HEK293T (cell line): ENCODE measurements around the gene CCM2.

Source experiments
- CTCF ChIA-PET: fragments of 350-600 bp; formaldehyde crosslinking; extraction: SDS; loops from one replicate; lab custom pipeline; 2021; ENCODE audit warnings: antibody characterized with exemption, inconsistent platforms; lab: Yijun Ruan, JAX
- POLR2A ChIA-PET: fragments of 350-600 bp; formaldehyde crosslinking; extraction: SDS; loops from one replicate; lab custom pipeline; 2020; ENCODE audit warnings: antibody characterized with exemption, inconsistent platforms; lab: Yijun Ruan, JAX
- DNase-seq: peaks from one replicate; pipeline ENCODE4 v3.0.0; 2012; ENCODE audit warnings: mixed read lengths; ENCODE audit errors: extremely low spot score
- ARNT ChIP-seq: fragments of 450-650 bp; IDR thresholded peaks from 2 replicates; pipeline ENCODE4 v1.6.1; 2017; ENCODE audit warnings: mild to moderate bottlenecking
- BHLHE40 ChIP-seq: fragments of 450-650 bp; IDR thresholded peaks from 2 replicates; pipeline ENCODE4 v1.6.1; 2016; ENCODE audit warnings: mild to moderate bottlenecking, moderate library complexity, borderline replicate concordance
- CTBP1 ChIP-seq: fragments of 450-650 bp; IDR thresholded peaks from 2 replicates; pipeline ENCODE4 v1.6.1; 2016; ENCODE audit warnings: borderline replicate concordance
- ELF4 ChIP-seq: fragments of 450-650 bp; IDR thresholded peaks from 2 replicates; pipeline ENCODE4 v1.6.1; 2017; ENCODE audit warnings: antibody characterized with exemption
- FOXA1 ChIP-seq: fragments of 450-650 bp; IDR thresholded peaks from 2 replicates; pipeline ENCODE4 v1.6.1; 2016; ENCODE audit warnings: mild to moderate bottlenecking
- FOXK2 ChIP-seq: fragments of 450-650 bp; IDR thresholded peaks from 2 replicates; pipeline ENCODE4 v1.6.1; 2016; ENCODE audit warnings: mild to moderate bottlenecking
- FOXM1 ChIP-seq: fragments of 450-650 bp; IDR thresholded peaks from 2 replicates; pipeline ENCODE4 v1.6.1; 2017; ENCODE audit warnings: mild to moderate bottlenecking, borderline replicate concordance
- HDGF ChIP-seq: fragments of 450-650 bp; IDR thresholded peaks from 2 replicates; pipeline ENCODE4 v1.6.1; 2017; ENCODE audit warnings: antibody characterized with exemption, borderline replicate concordance
- L3MBTL2 ChIP-seq: fragments of 450-650 bp; conservative IDR thresholded peaks from 2 replicates; pipeline ENCODE4 v1.6.1; 2016; ENCODE audit warnings: mild to moderate bottlenecking
- LEF1 ChIP-seq: fragments of 450-650 bp; IDR thresholded peaks from 2 replicates; pipeline ENCODE4 v1.6.1; 2017; ENCODE audit warnings: mild to moderate bottlenecking, borderline replicate concordance
- NFRKB ChIP-seq: fragments of 450-650 bp; IDR thresholded peaks from 2 replicates; pipeline ENCODE4 v1.6.1; 2016; ENCODE audit warnings: mild to moderate bottlenecking, moderate library complexity
- PKNOX1 ChIP-seq: fragments of 450-650 bp; IDR thresholded peaks from 2 replicates; pipeline ENCODE4 v1.6.1; 2016
- SP1 ChIP-seq: fragments of 450-650 bp; IDR thresholded peaks from 2 replicates; pipeline ENCODE4 v1.6.1; 2017
- SUZ12 ChIP-seq: fragments of 450-650 bp; IDR thresholded peaks from 2 replicates; pipeline ENCODE4 v1.6.1; 2016; ENCODE audit warnings: mild to moderate bottlenecking
- TARDBP ChIP-seq: fragments of 450-650 bp; IDR thresholded peaks from 2 replicates; pipeline ENCODE4 v1.6.1; 2016
- ZNF384 ChIP-seq: fragments of 450-650 bp; IDR thresholded peaks from 2 replicates; pipeline ENCODE4 v1.6.1; 2016

The CCM2 gene

GRCh38 chr7:45075871-45076796, 76.1 kb downstream of the CCM2 start:
- ChIA-PET POLR2A (interaction anchor here (1.0 to 1.6 kb wide), 2 partner anchors 11 to 36 kb away, joined by 3 to 4 read pairs; partner anchors contain the start of gene TBRG4), CTCF (no interaction called here)
- DNase-seq: no peak
- no peak for TF ChIP-seq FOXA1
- TF ChIP-seq NFRKB: no peak
- TF ChIP-seq L3MBTL2: no peak
- no peak for TF ChIP-seq SUZ12
- TF ChIP-seq TARDBP: no peak
- no peak for TF ChIP-seq ZNF384
- TF ChIP-seq FOXK2: no peak
- TF ChIP-seq BHLHE40: no peak
- no peak for TF ChIP-seq HDGF
- TF ChIP-seq ARNT: no peak
- TF ChIP-seq PKNOX1: no peak
- no peak for TF ChIP-seq FOXM1
- no peak for TF ChIP-seq CTBP1

GRCh38 chr7:45076946-45077345, 76.9 kb downstream of the CCM2 start:
- ChIA-PET CTCF (no interaction called here), POLR2A (interaction anchor here (1.0 to 1.6 kb wide), 2 partner anchors 10 to 35 kb away, joined by 3 to 4 read pairs; partner anchors contain the start of gene TBRG4)
- TF ChIP-seq BHLHE40 (no peak), FOXA1 (no peak), ZNF384 (no peak), TARDBP (no peak), ARNT (no peak), HDGF (no peak), NFRKB (no peak), ELF4 (no peak), CTBP1 (no peak), L3MBTL2 (no peak), FOXM1 (no peak), PKNOX1 (no peak), SUZ12 (no peak), SP1 (no peak)
- no peak for DNase-seq

- ChIA-PET POLR2A (interaction anchor here (1.6 kb wide), 1 partner anchor 34 kb away, joined by 4 read pairs; the partner anchor contains the start of gene TBRG4), CTCF (no interaction called here)
These were observed 77.6 kb downstream of the CCM2 start for GRCh38 chr7:45077579-45077978.

GRCh38 chr7:45078125-45078681, 78.2 kb downstream of the CCM2 start:
- no peak for TF ChIP-seq ARNT
- TF ChIP-seq SP1: no peak
- TF ChIP-seq HDGF: no peak
- no peak for TF ChIP-seq FOXM1
- no peak for TF ChIP-seq PKNOX1
- TF ChIP-seq FOXA1: no peak
- no peak for TF ChIP-seq FOXK2
- TF ChIP-seq CTBP1: no peak
- TF ChIP-seq BHLHE40: no peak
- no peak for TF ChIP-seq NFRKB
- ChIA-PET POLR2A (no interaction called here), CTCF (no interaction called here)
- no peak for DNase-seq

More at GRCh38 chr7:45077579-45077978, 77.6 kb downstream of the CCM2 start:
- TF ChIP-seq PKNOX1 (no peak), SP1 (no peak), NFRKB (no peak), FOXK2 (no peak), L3MBTL2 (no peak)
- DNase-seq: no peak

GRCh38 chr7:45080265-45080957, 80.4 kb downstream of the CCM2 start:
- CTCF ChIA-PET: interaction anchor here (0.6 kb wide), 1 partner anchor 613 kb away, joined by 3 read pairs; no protein-coding TSS in a partner anchor

More at GRCh38 chr7:45080265-45080957, 80.4 kb downstream of the CCM2 start:
- TF ChIP-seq TARDBP (no peak), HDGF (no peak), SUZ12 (no peak), ARNT (no peak), FOXM1 (no peak), FOXK2 (no peak), FOXA1 (no peak), ZNF384 (no peak), NFRKB (no peak), ELF4 (no peak), LEF1 (no peak), CTBP1 (no peak), SP1 (no peak), PKNOX1 (no peak), BHLHE40 (no peak), L3MBTL2 (no peak)
- DNase-seq: no peak
- POLR2A ChIA-PET: no interaction called here
